H9 (cell line): ENCODE measurements around the gene IGF1R. TPM values are rescaled to one million over a fixed set of nuclear protein-coding genes. Genes with fewer than 3 reads are reported as not detected.
"Not testable (repeated sequence)": the region's sequence is repeated elsewhere in the genome, so short reads cannot be mapped to it uniquely, and the experiment has no call there.

ENCODE experiments used
- DNase-seq: peaks from one replicate; pipeline ENCODE4 v3.0.0-alpha.2; 2017
- H2AFZ ChIP-seq: one replicate; pipeline ENCODE4 v1.6.1; 2013; ENCODE audit warnings: mild to moderate bottlenecking, low read length, control low read depth, moderate library complexity
- H2AK5ac ChIP-seq: 2 replicates; pipeline ENCODE4 v1.6.1; 2013; ENCODE audit warnings: low read length, control low read depth, mixed read lengths; ENCODE audit not compliant: insufficient read length
- H2BK120ac ChIP-seq: one replicate; pipeline ENCODE4 v1.6.1; 2013; ENCODE audit warnings: low read depth, mild to moderate bottlenecking, low read length, control low read depth, inconsistent platforms; ENCODE audit not compliant: poor library complexity, severe bottlenecking
- H2BK12ac ChIP-seq: 2 replicates; pipeline ENCODE4 v1.6.1; 2013; ENCODE audit warnings: low read length, control low read depth, mixed read lengths, low read depth; ENCODE audit not compliant: insufficient read length
- H2BK15ac ChIP-seq: 2 replicates; pipeline ENCODE4 v1.6.1; 2013; ENCODE audit warnings: low read depth, low read length, control low read depth
- H2BK20ac ChIP-seq: one replicate; pipeline ENCODE4 v1.6.1; 2013; ENCODE audit warnings: low read depth, mild to moderate bottlenecking, low read length, control low read depth, inconsistent platforms; ENCODE audit not compliant: poor library complexity, severe bottlenecking
- H2BK5ac ChIP-seq: 2 replicates; pipeline ENCODE4 v1.6.1; 2013; ENCODE audit warnings: low read length, control low read depth, mixed read lengths; ENCODE audit not compliant: insufficient read length
- H3K14ac ChIP-seq: 2 replicates; pipeline ENCODE4 v1.6.1; 2013; ENCODE audit warnings: low read length, control low read depth; ENCODE audit not compliant: insufficient read depth
- H3K18ac ChIP-seq: 2 replicates; pipeline ENCODE4 v1.6.1; 2013; ENCODE audit warnings: low read depth, mild to moderate bottlenecking, mixed read lengths, low read length, control low read depth; ENCODE audit not compliant: insufficient read length
- H3K23ac ChIP-seq: 2 replicates; pipeline ENCODE4 v1.6.1; 2013; ENCODE audit warnings: low read length, control low read depth, mixed read lengths, low read depth; ENCODE audit not compliant: insufficient read length
- H3K23me2 ChIP-seq: 2 replicates; pipeline ENCODE4 v1.6.1; 2013; ENCODE audit warnings: low read depth, mild to moderate bottlenecking, mixed read lengths, low read length, control low read depth; ENCODE audit not compliant: insufficient read length, poor library complexity, severe bottlenecking
- H3K27ac ChIP-seq: 2 replicates; pipeline ENCODE4 v1.5.1; 2013; ENCODE audit warnings: low read length, control low read depth, mixed read lengths, low read depth; ENCODE audit not compliant: insufficient read length
- H3K27me3 ChIP-seq: 2 replicates; pipeline ENCODE4 v1.6.1; 2013; ENCODE audit warnings: low read length, control low read depth, inconsistent platforms; ENCODE audit not compliant: insufficient read depth
- H3K4ac ChIP-seq: 2 replicates; pipeline ENCODE4 v1.6.1; 2013; ENCODE audit warnings: low read depth, mild to moderate bottlenecking, control low read depth, inconsistent platforms, low read length, moderate library complexity
- H3K4me1 ChIP-seq: 2 replicates; pipeline ENCODE4 v1.6.1; 2013; ENCODE audit warnings: low read length, control low read depth, inconsistent platforms; ENCODE audit not compliant: insufficient read depth
- H3K4me2 ChIP-seq: 2 replicates; pipeline ENCODE4 v1.6.1; 2013; ENCODE audit warnings: low read length, control low read depth, mixed read lengths; ENCODE audit not compliant: insufficient read length, insufficient read depth
- H3K56ac ChIP-seq: 2 replicates; pipeline ENCODE4 v1.6.1; 2013; ENCODE audit warnings: low read depth, mild to moderate bottlenecking, mixed read lengths, low read length, control low read depth; ENCODE audit not compliant: insufficient read length
- H3K79me1 ChIP-seq: 2 replicates; pipeline ENCODE4 v1.6.1; 2013; ENCODE audit warnings: low read depth, mild to moderate bottlenecking, moderate library complexity, low read length, control low read depth, inconsistent platforms; ENCODE audit not compliant: insufficient read depth, poor library complexity, severe bottlenecking
- H3K79me2 ChIP-seq: 2 replicates; pipeline ENCODE4 v1.6.1; 2013; ENCODE audit warnings: low read length, control low read depth, inconsistent platforms; ENCODE audit not compliant: insufficient read depth
- H3K9ac ChIP-seq: 2 replicates; pipeline ENCODE4 v1.6.1; 2013; ENCODE audit warnings: low read length, control low read depth, mixed read lengths; ENCODE audit not compliant: insufficient read length; ENCODE audit errors: extremely low read depth
- H3K9me3 ChIP-seq: one replicate; pipeline ENCODE4 v1.6.1; 2013; ENCODE audit warnings: low read depth, low read length, inconsistent platforms; ENCODE audit not compliant: control insufficient read depth
- H3T11ph ChIP-seq: one replicate; pipeline ENCODE4 v1.6.1; 2013; ENCODE audit warnings: mild to moderate bottlenecking, low read length, control low read depth, inconsistent platforms
- H4K20me1 ChIP-seq: one replicate; pipeline ENCODE4 v1.6.1; 2013; ENCODE audit not compliant: control insufficient read depth, insufficient read length, insufficient read depth
- H4K5ac ChIP-seq: 2 replicates; pipeline ENCODE4 v1.6.1; 2013; ENCODE audit warnings: low read depth, mild to moderate bottlenecking, mixed read lengths, low read length, control low read depth; ENCODE audit not compliant: insufficient read length
- H4K8ac ChIP-seq: replicated peaks from 2 replicates; pipeline ENCODE4 v1.6.1; 2013; ENCODE audit warnings: low read length, control low read depth, mixed read lengths, low read depth; ENCODE audit not compliant: insufficient read length
- H4K91ac ChIP-seq: 2 replicates; pipeline ENCODE4 v1.6.1; 2013; ENCODE audit warnings: low read depth, mild to moderate bottlenecking, moderate library complexity, mixed read lengths, low read length, control low read depth; ENCODE audit not compliant: insufficient read length
- H3K27ac Mint-ChIP-seq, 3 experiments: 2 replicates in 2 of 3; 3 replicates in 1 of 3; pipeline ENCODE4 v1.8.0; 2020 to 2021; ENCODE audit warnings: mixed read lengths in 3 of 3, mild to moderate bottlenecking in 1 of 3, moderate library complexity in 1 of 3
- H3K27me3 Mint-ChIP-seq: 2 replicates; pipeline ENCODE4 v1.8.0; 2021; ENCODE audit warnings: low read depth, mild to moderate bottlenecking, moderate library complexity, mixed read lengths
- H3K36me3 Mint-ChIP-seq, 3 experiments: 2 replicates in 2 of 3; 3 replicates in 1 of 3; pipeline ENCODE4 v1.8.0; 2020 to 2021; ENCODE audit warnings: low read depth in 3 of 3, mixed read lengths in 3 of 3; ENCODE audit not compliant: insufficient read depth in 1 of 3
- H3K4me1 Mint-ChIP-seq, 2 experiments: 2 replicates each; pipeline ENCODE4 v1.8.0; 2020; ENCODE audit warnings: mixed read lengths in 2 of 2
- H3K4me3 Mint-ChIP-seq, 2 experiments: 2 replicates in 1 of 2; 3 replicates in 1 of 2; pipeline ENCODE4 v1.8.0; 2020 to 2021; ENCODE audit warnings: mild to moderate bottlenecking in 2 of 2, mixed read lengths in 2 of 2, moderate library complexity in 1 of 2
- H3K9me3 Mint-ChIP-seq, 2 experiments: 2 replicates in 1 of 2; 3 replicates in 1 of 2; pipeline ENCODE4 v1.8.0; 2020; ENCODE audit warnings: mild to moderate bottlenecking in 2 of 2, mixed read lengths in 2 of 2, moderate library complexity in 1 of 2
- WGBS: extraction: QIAGEN DNeasy Blood & Tissue Kit; methylation state at CpG from one replicate; pipeline ENCODE4 v1.1.7; 2013; ENCODE audit warnings: missing lambda C conversion rate, low lambda C conversion rate, mixed read lengths; ENCODE audit not compliant: insufficient read length; ENCODE audit errors: extremely low coverage; 5-methylcytosine and 5-hydroxymethylcytosine counted together
- total RNA-seq: library from RNA; stranded (reverse); gene quantifications from 2 replicates; pipeline ENCODE4 v1.2.1, GENCODE V29; 2021
- TF ChIP-seq, protein P1 (sequence below): fragments of 200-600 bp; sonication (generic); conservative IDR thresholded peaks from 3 replicates; pipeline ENCODE4 v1.8.0; 2021; ENCODE audit warnings: antibody characterized with exemption, mild to moderate bottlenecking

IGF1R gene
- total RNA-seq, 1 experiment from 2014 or later, result 70.0 TPM

- no peak for DNase-seq
- no peaks in the 10 kb centered on the region; the same call in none of the 2 replicates for H3K27me3 Mint-ChIP-seq
- TF ChIP-seq, protein P1, sequence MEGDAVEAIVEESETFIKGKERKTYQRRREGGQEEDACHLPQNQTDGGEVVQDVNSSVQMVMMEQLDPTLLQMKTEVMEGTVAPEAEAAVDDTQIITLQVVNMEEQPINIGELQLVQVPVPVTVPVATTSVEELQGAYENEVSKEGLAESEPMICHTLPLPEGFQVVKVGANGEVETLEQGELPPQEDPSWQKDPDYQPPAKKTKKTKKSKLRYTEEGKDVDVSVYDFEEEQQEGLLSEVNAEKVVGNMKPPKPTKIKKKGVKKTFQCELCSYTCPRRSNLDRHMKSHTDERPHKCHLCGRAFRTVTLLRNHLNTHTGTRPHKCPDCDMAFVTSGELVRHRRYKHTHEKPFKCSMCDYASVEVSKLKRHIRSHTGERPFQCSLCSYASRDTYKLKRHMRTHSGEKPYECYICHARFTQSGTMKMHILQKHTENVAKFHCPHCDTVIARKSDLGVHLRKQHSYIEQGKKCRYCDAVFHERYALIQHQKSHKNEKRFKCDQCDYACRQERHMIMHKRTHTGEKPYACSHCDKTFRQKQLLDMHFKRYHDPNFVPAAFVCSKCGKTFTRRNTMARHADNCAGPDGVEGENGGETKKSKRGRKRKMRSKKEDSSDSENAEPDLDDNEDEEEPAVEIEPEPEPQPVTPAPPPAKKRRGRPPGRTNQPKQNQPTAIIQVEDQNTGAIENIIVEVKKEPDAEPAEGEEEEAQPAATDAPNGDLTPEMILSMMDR, result no peak
Measured at GRCh38 chr15:98964466-98965133, 316.3 kb downstream of the IGF1R start.

DNA sequence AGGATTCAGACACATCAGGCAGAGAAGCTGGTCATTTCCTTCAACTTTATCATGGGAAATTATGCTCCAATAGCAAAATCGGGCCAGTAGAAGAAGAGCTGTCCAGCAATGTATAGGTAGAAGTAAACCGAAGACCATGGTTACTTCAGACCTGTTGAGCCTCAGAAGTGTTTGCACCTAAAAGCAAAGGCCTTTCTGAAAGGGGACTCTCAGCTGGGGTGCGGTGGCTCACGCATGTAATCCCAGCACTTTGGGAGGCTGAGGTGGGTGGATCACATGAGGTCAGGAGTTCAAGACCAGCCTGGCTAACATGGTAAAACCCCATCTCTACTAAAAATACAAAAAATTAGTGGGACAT lies 316.8 kb downstream of the IGF1R start:
- H3K9me3 Mint-ChIP-seq, DNase-seq, H3K27ac ChIP-seq: not testable (repeated sequence)

More at GRCh38 chr15:98964466-98965133, 316.3 kb downstream of the IGF1R start:
- Histone ChIP-seq H4K91ac (no peak overlapping the region), H2BK12ac (no peak overlapping the region), H3K9ac (no peak overlapping the region), H3K14ac (no peak overlapping the region), H3K18ac (no peak overlapping the region), H2BK5ac (no peak overlapping the region), H3K79me1 (no peaks in the 10 kb centered on the region), H3K56ac (no peak overlapping the region), H3K27me3 (no peaks in the 10 kb centered on the region; the same call in 1 of the 2 replicates), H3K4me1 (no peaks in the 10 kb centered on the region), H4K8ac (no peak overlapping the region), H2BK20ac (no peak overlapping the region), H2BK15ac (no peak overlapping the region), H3K9me3 (peaks cover 13% of the 10 kb centered on the region), H2AFZ (no peak overlapping the region), H3K23ac (no peak overlapping the region), H3K4ac (no peak overlapping the region), H3K27ac (no peak overlapping the region), H3K23me2 (no peaks in the 10 kb centered on the region), H2BK120ac (no peak overlapping the region), H2AK5ac (no peak overlapping the region), H3K79me2 (no peaks in the 10 kb centered on the region), H3T11ph (no peak overlapping the region), H3K4me2 (no peak overlapping the region), H4K5ac (no peak overlapping the region), H4K20me1 (no peaks in the 10 kb centered on the region)
- Mint-ChIP-seq H3K9me3 (peaks cover 8 to 10% of the 10 kb centered on the region in 2 experiments), H3K4me1 (no peaks in the 10 kb centered on the region; a peak in 1 of 4 replicates), H3K27ac (no peak overlapping the region), H3K36me3 (peaks cover 36 to 38% (median 37%) of the 10 kb centered on the region in 3 experiments), H3K4me3 (no peak overlapping the region)
- WGBS, result no CpG with 5 or more reads among the region's 8 CpGs

More for the DNA sequence above, 316.8 kb downstream of the IGF1R start:
- not testable (repeated sequence) for H3K9ac ChIP-seq, H3K27ac Mint-ChIP-seq, H3K4me3 Mint-ChIP-seq, H2BK12ac ChIP-seq, H2BK120ac ChIP-seq, H3K79me2 ChIP-seq, H4K5ac ChIP-seq, H3K27me3 ChIP-seq, H2AK5ac ChIP-seq, H3K4me1 ChIP-seq, H4K91ac ChIP-seq, H3K27me3 Mint-ChIP-seq, H2BK15ac ChIP-seq, H3K4me1 Mint-ChIP-seq, H3K14ac ChIP-seq, H3K18ac ChIP-seq, H3K23me2 ChIP-seq, H4K20me1 ChIP-seq, H2BK20ac ChIP-seq, H2BK5ac ChIP-seq, H3K56ac ChIP-seq, H3K4me2 ChIP-seq, H2AFZ ChIP-seq, H3K4ac ChIP-seq, H3K79me1 ChIP-seq, H4K8ac ChIP-seq, H3K23ac ChIP-seq, H3T11ph ChIP-seq
- peaks cover 32 to 33% (median 32%) of the 10 kb centered on the region in 3 experiments for H3K36me3 Mint-ChIP-seq
- WGBS, result no CpG with 5 or more reads among the region's 4 CpGs
- H3K9me3 ChIP-seq, result peaks cover 13% of the 10 kb centered on the region
